ENCODE results near the gene ZNF580. TPM values are rescaled to one million over a fixed set of nuclear protein-coding genes. Genes with fewer than 3 reads are reported as not detected.

The ZNF580 gene
- total and polyA plus RNA-seq, 3 experiments from 2014 or later, result 15.2 to 41.3 (median 39.6) TPM

- no peaks in the 10 kb centered on the region for H3K36me3 ChIP-seq (ENCODE audit: insufficient read depth, low read length)
- no peak overlapping the region for H3K4me3 ChIP-seq (ENCODE audit: low read length)
- no peak overlapping the region for H3K27ac Mint-ChIP-seq
- H3K9me3 ChIP-seq (ENCODE audit: low read length), result no peaks in the 10 kb centered on the region
- H3K4me1 ChIP-seq (ENCODE audit: insufficient read depth, low read length), result peaks cover 40% of the 10 kb centered on the region
- H3K27me3 Mint-ChIP-seq, result no peaks in the 10 kb centered on the region
- POLR2A ChIA-PET, result interaction anchor here (0.5 kb wide), 1 partner anchor 556 kb away, joined by 3 read pairs; no protein-coding TSS in a partner anchor
- peaks cover 42 to 58% (median 51%) of the 10 kb centered on the region in 3 donors for H3K4me1 Mint-ChIP-seq
- H3K4me3 Mint-ChIP-seq, result no peak overlapping the region
- no peak overlapping the region for H3K27ac ChIP-seq (ENCODE audit: low read depth, low read length)
- H3K9me3 Mint-ChIP-seq, result no peaks in the 10 kb centered on the region
- CTCF ChIA-PET, result interaction anchor here (6.5 kb wide), 1 partner anchor 15 kb away, joined by 67 read pairs; the partner anchor contains the start of gene ZNF865
- peaks cover 0 to 14% (median 9%) of the 10 kb centered on the region in 3 donors for H3K36me3 Mint-ChIP-seq
- H3K27me3 ChIP-seq (ENCODE audit: insufficient read depth, low read length, poor library complexity, severe bottlenecking), result no peaks in the 10 kb centered on the region
- peak in 1 of 5 donors; percentile 48 for DNase-seq
Measured at GRCh38 chr19:55621673-55622231, 19.1 kb upstream of the ZNF580 start.

- H3K4me1 Mint-ChIP-seq, result peaks cover 47 to 63% (median 58%) of the 10 kb centered on the region in 3 donors
- H3K4me1 ChIP-seq (ENCODE audit: insufficient read depth, low read length), result peaks cover 47% of the 10 kb centered on the region
- H3K36me3 ChIP-seq (ENCODE audit: insufficient read depth, low read length), result no peaks in the 10 kb centered on the region
- peak in 1 of 5 donors; percentile 36 for DNase-seq
- no peak overlapping the region for H3K4me3 ChIP-seq (ENCODE audit: low read length)
- H3K9me3 ChIP-seq (ENCODE audit: low read length), result no peaks in the 10 kb centered on the region
- H3K4me3 Mint-ChIP-seq, result no peak overlapping the region
- ChIA-PET CTCF (interaction anchor here (6.5 kb wide), 1 partner anchor 16 kb away, joined by 67 read pairs; the partner anchor contains the start of gene ZNF865), POLR2A (no interaction called here)
- no peaks in the 10 kb centered on the region for H3K9me3 Mint-ChIP-seq
- peaks cover 0 to 8% (median 7%) of the 10 kb centered on the region in 3 donors for H3K36me3 Mint-ChIP-seq
- H3K27me3 ChIP-seq (ENCODE audit: insufficient read depth, low read length, poor library complexity, severe bottlenecking), result no peaks in the 10 kb centered on the region
- no peak overlapping the region for H3K27ac ChIP-seq (ENCODE audit: low read depth, low read length)
- H3K27ac Mint-ChIP-seq, result no peak overlapping the region
- no peaks in the 10 kb centered on the region for H3K27me3 Mint-ChIP-seq
Measured at GRCh38 chr19:55622242-55622969, 18.4 kb upstream of the ZNF580 start.

- Mint-ChIP-seq H3K4me1 (peaks cover 45 to 65% (median 62%) of the 10 kb centered on the region in 3 donors), H3K27me3 (no peaks in the 10 kb centered on the region), H3K4me3 (peak overlapping the region in 1 of 7 donors; percentile 96), H3K9me3 (no peaks in the 10 kb centered on the region), H3K36me3 (peaks cover 0 to 5% (median 3%) of the 10 kb centered on the region in 3 donors), H3K27ac (peak overlapping the region in 3 of 8 donors; percentile 47 to 97 (median 94))
- Histone ChIP-seq H3K4me1 (ENCODE audit: insufficient read depth, low read length) (peaks cover 47% of the 10 kb centered on the region), H3K36me3 (ENCODE audit: insufficient read depth, low read length) (no peaks in the 10 kb centered on the region), H3K27ac (ENCODE audit: low read depth, low read length) (no peak overlapping the region), H3K9me3 (ENCODE audit: low read length) (no peaks in the 10 kb centered on the region), H3K4me3 (ENCODE audit: low read length) (no peak overlapping the region), H3K27me3 (ENCODE audit: insufficient read depth, low read length, poor library complexity, severe bottlenecking) (no peaks in the 10 kb centered on the region)
- CTCF ChIA-PET, result interaction anchor here (1.1 to 6.5 kb wide), 3 partner anchors 13 to 107 kb away, joined by 3 to 67 read pairs (median 4); partner anchors contain the start of gene ZNF865
- no peak for DNase-seq
- POLR2A ChIA-PET, result interaction anchor here (0.7 to 2.7 kb wide), 2 partner anchors 11 to 16 kb away, joined by 3 to 22 read pairs; no protein-coding TSS in a partner anchor
Measured at GRCh38 chr19:55623130-55623529, 17.7 kb upstream of the ZNF580 start.

GRCh38 chr19:55623561-55623960, 17.2 kb upstream of the ZNF580 start:
- Mint-ChIP-seq H3K4me1 (peaks cover 45 to 65% (median 62%) of the 10 kb centered on the region in 3 donors), H3K27me3 (no peaks in the 10 kb centered on the region), H3K36me3 (peaks cover 0 to 5% (median 2%) of the 10 kb centered on the region in 3 donors), H3K9me3 (no peaks in the 10 kb centered on the region), H3K27ac (peak overlapping the region in 6 of 8 donors; percentile 91 to 97 (median 94)), H3K4me3 (peak overlapping the region; percentile 86 to 96 (median 90))
- no peaks in the 10 kb centered on the region for H3K9me3 ChIP-seq (ENCODE audit: low read length)
- H3K36me3 ChIP-seq (ENCODE audit: insufficient read depth, low read length), result no peaks in the 10 kb centered on the region
- peak overlapping the region; percentile 22 for H3K4me3 ChIP-seq (ENCODE audit: low read length)
- CTCF ChIA-PET, result interaction anchor here (1.0 to 6.5 kb wide), 6 partner anchors 13 to 156 kb away, joined by 3 to 67 read pairs (median 5); partner anchors contain the start of gene ZNF865
- POLR2A ChIA-PET, result interaction anchor here (0.7 to 2.9 kb wide), 3 partner anchors 10 to 18 kb away, joined by 3 to 22 read pairs (median 11); no protein-coding TSS in a partner anchor
- no peak for DNase-seq
- no peaks in the 10 kb centered on the region for H3K27me3 ChIP-seq (ENCODE audit: insufficient read depth, low read length, poor library complexity, severe bottlenecking)
- no peak overlapping the region for H3K27ac ChIP-seq (ENCODE audit: low read depth, low read length)
- H3K4me1 ChIP-seq (ENCODE audit: insufficient read depth, low read length), result peaks cover 47% of the 10 kb centered on the region

- Mint-ChIP-seq H3K27me3 (no peaks in the 10 kb centered on the region), H3K27ac (peak within 1 kb of the TSS; percentile 91 to 99 (median 94)), H3K9me3 (no peaks in the 10 kb centered on the region), H3K4me3 (peak within 1 kb of the TSS; percentile 86 to 96 (median 90)), H3K36me3 (peaks cover 0 to 3% (median 2%) of the 10 kb centered on the region in 3 donors), H3K4me1 (peaks cover 45 to 63% (median 60%) of the 10 kb centered on the region in 3 donors)
- peak; percentile 90 to 96 (median 91) for DNase-seq
- POLR2A ChIA-PET, result interaction anchor here (0.6 to 3.3 kb wide), 13 partner anchors 10 to 507 kb away, joined by 3 to 34 read pairs (median 6); partner anchors contain the start of genes CCDC106, FIZ1, NAT14 and PPP1R12C
- CTCF ChIA-PET, result interaction anchor here (0.7 to 6.5 kb wide), 17 partner anchors 9 to 618 kb away, joined by 3 to 67 read pairs (median 4); partner anchors contain the start of genes FIZ1, ISOC2, U2AF2 and ZNF524
- Histone ChIP-seq H3K4me3 (ENCODE audit: low read length) (peak within 1 kb of the TSS; percentile 63), H3K36me3 (ENCODE audit: insufficient read depth, low read length) (no peaks in the 10 kb centered on the region), H3K27ac (ENCODE audit: low read depth, low read length) (peak within 1 kb of the TSS; percentile 65), H3K4me1 (ENCODE audit: insufficient read depth, low read length) (peaks cover 47% of the 10 kb centered on the region), H3K27me3 (ENCODE audit: insufficient read depth, low read length, poor library complexity, severe bottlenecking) (no peaks in the 10 kb centered on the region), H3K9me3 (ENCODE audit: low read length) (no peaks in the 10 kb centered on the region)
Measured at GRCh38 chr19:55624109-55625003, 16.4 kb upstream of the ZNF580 start, which contains the start of gene ZNF784. ZNF784 (minus strand) TSS chr19:55624566; CDS start chr19:55624561, 5 bp downstream.

GRCh38 chr19:55625004-55625326, 15.8 kb upstream of the ZNF580 start:
- H3K9me3 Mint-ChIP-seq, result no peaks in the 10 kb centered on the region
- peak overlapping the region in 7 of 8 donors; percentile 61 to 97 (median 94) for H3K27ac Mint-ChIP-seq
- no peaks in the 10 kb centered on the region for H3K9me3 ChIP-seq (ENCODE audit: low read length)
- H3K36me3 Mint-ChIP-seq, result peaks cover 0 to 3% (median 2%) of the 10 kb centered on the region in 3 donors
- peak overlapping the region; percentile 65 for H3K27ac ChIP-seq (ENCODE audit: low read depth, low read length)
- H3K4me1 ChIP-seq (ENCODE audit: insufficient read depth, low read length), result peaks cover 47% of the 10 kb centered on the region
- POLR2A ChIA-PET, result interaction anchor here (0.6 to 3.3 kb wide), 11 partner anchors 9 to 508 kb away, joined by 3 to 34 read pairs (median 4); partner anchors contain the start of genes CCDC106, FIZ1, NAT14 and PPP1R12C
- H3K4me3 ChIP-seq (ENCODE audit: low read length), result peak overlapping the region; percentile 63
- H3K27me3 Mint-ChIP-seq, result no peaks in the 10 kb centered on the region
- H3K27me3 ChIP-seq (ENCODE audit: insufficient read depth, low read length, poor library complexity, severe bottlenecking), result no peaks in the 10 kb centered on the region
- no peaks in the 10 kb centered on the region for H3K36me3 ChIP-seq (ENCODE audit: insufficient read depth, low read length)
- no peak for DNase-seq
- peak overlapping the region; percentile 86 to 96 (median 90) for H3K4me3 Mint-ChIP-seq
- H3K4me1 Mint-ChIP-seq, result peaks cover 42 to 58% (median 56%) of the 10 kb centered on the region in 3 donors
- CTCF ChIA-PET, result interaction anchor here (0.9 to 6.5 kb wide), 13 partner anchors 9 to 163 kb away, joined by 3 to 67 read pairs (median 5); partner anchors contain the start of genes FIZ1, ISOC2, U2AF2 and ZNF524

GRCh38 chr19:55626350-55626749, 14.5 kb upstream of the ZNF580 start:
- no peaks in the 10 kb centered on the region for H3K9me3 ChIP-seq (ENCODE audit: low read length)
- no peaks in the 10 kb centered on the region for H3K36me3 ChIP-seq (ENCODE audit: insufficient read depth, low read length)
- Mint-ChIP-seq H3K36me3 (peaks cover 0 to 2% (median 1%) of the 10 kb centered on the region in 3 donors), H3K9me3 (no peaks in the 10 kb centered on the region), H3K27ac (peak overlapping the region; percentile 85 to 96 (median 92)), H3K4me3 (peak overlapping the region; percentile 71 to 85 (median 77)), H3K27me3 (no peaks in the 10 kb centered on the region), H3K4me1 (peaks cover 30 to 45% (median 45%) of the 10 kb centered on the region in 3 donors)
- H3K4me3 ChIP-seq (ENCODE audit: low read length), result peak overlapping the region; percentile 21
- no peaks in the 10 kb centered on the region for H3K27me3 ChIP-seq (ENCODE audit: insufficient read depth, low read length, poor library complexity, severe bottlenecking)
- H3K4me1 ChIP-seq (ENCODE audit: insufficient read depth, low read length), result peaks cover 37% of the 10 kb centered on the region
- H3K27ac ChIP-seq (ENCODE audit: low read depth, low read length), result no peak overlapping the region
- peak in 4 of 5 donors; percentile 51 to 87 (median 80) for DNase-seq
- ChIA-PET CTCF (interaction anchor here (0.9 to 6.5 kb wide), 7 partner anchors 20 to 486 kb away, joined by 3 to 67 read pairs (median 13); partner anchors contain the start of genes FIZ1, ZNF524 and ZNF865), POLR2A (interaction anchor here (0.6 to 3.3 kb wide), 6 partner anchors 16 to 150 kb away, joined by 3 to 34 read pairs (median 4); partner anchors contain the start of genes FIZ1, U2AF2 and ZNF628)

All from CD8-positive, alpha-beta memory T cell (primary cell).